Cardiac muscle cell (in vitro differentiated cells and primary cell): ENCODE results near the gene FBXW8. TPM values are rescaled to one million over a fixed set of nuclear protein-coding genes. Genes with fewer than 3 reads are reported as not detected.
"Not testable (repeated sequence)": the region's sequence is repeated elsewhere in the genome, so short reads cannot be mapped to it uniquely, and the experiment has no call there.

Experiments used
- DNase-seq, 2 donors: peaks; one replicate each; pipeline versions ENCODE4 v3.0.0 to v3.0.0-alpha.2; 2010 to 2017; ENCODE audit warnings: low read depth in 1 of 2, low spot score in 1 of 2
- H3K27ac ChIP-seq: fragments of 200-600 bp; sonication (generic); 2 replicates; pipeline ENCODE4 v1.5.1; 2016
- H3K27me3 ChIP-seq: fragments of 200-600 bp; sonication (generic); 2 replicates; pipeline ENCODE4 v1.6.0; 2016; ENCODE audit warnings: control low read depth
- H3K36me3 ChIP-seq: fragments of 200-600 bp; sonication (generic); 2 replicates; pipeline ENCODE4 v1.5.1; 2016; ENCODE audit warnings: control low read depth
- H3K4me1 ChIP-seq: fragments of 200-600 bp; sonication (generic); 2 replicates; pipeline ENCODE4 v1.8.1; 2017; ENCODE audit warnings: low read depth, mild to moderate bottlenecking, mixed run types
- H3K4me3 ChIP-seq: fragments of 200-600 bp; sonication (generic); 2 replicates; pipeline ENCODE4 v1.5.1; 2016; ENCODE audit warnings: mild to moderate bottlenecking
- H3K9me3 ChIP-seq: fragments of 200-600 bp; sonication (generic); 2 replicates; pipeline ENCODE4 v1.5.1; 2017; ENCODE audit warnings: low read depth, mild to moderate bottlenecking, control low read depth
- polyA plus RNA-seq: library from polyadenylated mRNA; unstranded; fragments of >200 nt; fragmentation: Nextera tagmentation; extraction: Ambion mirVana; gene quantifications from 2 replicates; pipeline ENCODE4 v1.2.1, GENCODE V29; 2016
- total RNA-seq: library from RNA; depleted of rRNA; stranded (reverse); fragments of >200 nt; gene quantifications from 2 replicates; pipeline ENCODE4 v1.2.3, GENCODE V29; 2016
- TF ChIP-seq, protein P1 (sequence below): IDR thresholded peaks from 2 replicates; pipeline ENCODE4 v1.5.1; 2012; ENCODE audit warnings: low read depth, mild to moderate bottlenecking, low read length

Gene FBXW8
- total and polyA plus RNA-seq, 2 experiments from 2014 or later = 15.3 to 25.7 TPM

DNA sequence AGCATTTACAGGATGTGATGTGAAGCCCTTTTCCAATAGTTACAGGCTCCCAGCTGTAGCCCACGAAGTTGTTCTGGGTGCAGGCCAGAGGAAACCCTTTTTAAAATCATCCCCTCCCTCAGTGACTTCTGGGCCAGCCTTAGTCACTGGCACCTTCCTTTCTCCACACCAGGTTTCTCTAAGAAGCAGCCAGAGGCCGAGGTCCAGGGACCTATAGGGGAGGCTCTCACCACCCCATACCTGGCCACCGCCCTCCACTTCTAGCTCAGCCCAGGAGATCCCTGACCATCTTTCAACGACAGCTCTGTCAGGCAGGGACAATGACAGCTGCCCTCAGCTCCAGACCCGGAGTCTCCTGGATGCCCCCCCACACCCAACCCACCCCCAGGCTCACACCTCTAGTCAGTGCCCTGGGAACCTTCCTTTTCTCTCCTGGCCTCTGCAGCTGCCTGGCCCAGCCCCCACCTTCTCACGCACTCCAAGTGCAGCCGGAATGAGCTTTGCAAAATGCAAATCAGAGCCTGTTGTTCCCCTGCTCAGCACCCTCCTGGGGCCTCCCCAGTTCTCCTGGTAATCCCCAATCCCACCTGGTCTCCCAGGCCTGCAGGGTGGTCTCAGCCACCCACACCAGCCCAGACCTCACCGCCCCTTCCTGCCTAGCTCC, 141.8 kb downstream of the FBXW8 start:
- H3K36me3 ChIP-seq = no peaks in the 10 kb centered on the region
- no peaks in the 10 kb centered on the region for H3K9me3 ChIP-seq
- H3K27me3 ChIP-seq = no peaks in the 10 kb centered on the region
- H3K4me1 ChIP-seq = peaks cover 59% of the 10 kb centered on the region
- H3K4me3 ChIP-seq = no peak overlapping the region
- TF ChIP-seq, protein P1, sequence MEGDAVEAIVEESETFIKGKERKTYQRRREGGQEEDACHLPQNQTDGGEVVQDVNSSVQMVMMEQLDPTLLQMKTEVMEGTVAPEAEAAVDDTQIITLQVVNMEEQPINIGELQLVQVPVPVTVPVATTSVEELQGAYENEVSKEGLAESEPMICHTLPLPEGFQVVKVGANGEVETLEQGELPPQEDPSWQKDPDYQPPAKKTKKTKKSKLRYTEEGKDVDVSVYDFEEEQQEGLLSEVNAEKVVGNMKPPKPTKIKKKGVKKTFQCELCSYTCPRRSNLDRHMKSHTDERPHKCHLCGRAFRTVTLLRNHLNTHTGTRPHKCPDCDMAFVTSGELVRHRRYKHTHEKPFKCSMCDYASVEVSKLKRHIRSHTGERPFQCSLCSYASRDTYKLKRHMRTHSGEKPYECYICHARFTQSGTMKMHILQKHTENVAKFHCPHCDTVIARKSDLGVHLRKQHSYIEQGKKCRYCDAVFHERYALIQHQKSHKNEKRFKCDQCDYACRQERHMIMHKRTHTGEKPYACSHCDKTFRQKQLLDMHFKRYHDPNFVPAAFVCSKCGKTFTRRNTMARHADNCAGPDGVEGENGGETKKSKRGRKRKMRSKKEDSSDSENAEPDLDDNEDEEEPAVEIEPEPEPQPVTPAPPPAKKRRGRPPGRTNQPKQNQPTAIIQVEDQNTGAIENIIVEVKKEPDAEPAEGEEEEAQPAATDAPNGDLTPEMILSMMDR = no peak
- H3K27ac ChIP-seq = peak overlapping the region; percentile 93
- peak in 1 of 2 donors; percentile 55 for DNase-seq

DNA sequence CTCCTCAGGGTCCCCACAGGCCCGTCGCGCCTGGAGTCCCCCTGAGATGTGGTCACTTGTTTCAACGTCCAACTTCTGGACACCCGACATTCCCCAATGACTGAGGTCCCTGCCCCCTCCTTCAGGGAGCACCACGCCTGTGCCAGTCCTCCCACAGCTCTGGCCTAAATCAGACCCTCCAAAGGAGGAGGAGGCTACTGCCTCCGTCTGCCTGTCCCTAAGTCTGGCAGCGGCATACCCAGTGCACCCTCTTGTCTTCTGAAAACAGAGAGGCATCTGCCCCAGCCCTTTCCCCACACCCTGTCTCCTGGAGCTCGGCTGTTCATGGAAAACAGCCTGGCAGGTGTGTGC, 142.3 kb downstream of the FBXW8 start:
- Histone ChIP-seq H3K9me3 (no peaks in the 10 kb centered on the region), H3K27ac (peak overlapping the region; percentile 93), H3K36me3 (no peaks in the 10 kb centered on the region), H3K4me1 (peaks cover 54% of the 10 kb centered on the region), H3K27me3 (no peaks in the 10 kb centered on the region), H3K4me3 (no peak overlapping the region)
- DNase-seq = no peak
- TF ChIP-seq, protein P1 = no peak

DNA sequence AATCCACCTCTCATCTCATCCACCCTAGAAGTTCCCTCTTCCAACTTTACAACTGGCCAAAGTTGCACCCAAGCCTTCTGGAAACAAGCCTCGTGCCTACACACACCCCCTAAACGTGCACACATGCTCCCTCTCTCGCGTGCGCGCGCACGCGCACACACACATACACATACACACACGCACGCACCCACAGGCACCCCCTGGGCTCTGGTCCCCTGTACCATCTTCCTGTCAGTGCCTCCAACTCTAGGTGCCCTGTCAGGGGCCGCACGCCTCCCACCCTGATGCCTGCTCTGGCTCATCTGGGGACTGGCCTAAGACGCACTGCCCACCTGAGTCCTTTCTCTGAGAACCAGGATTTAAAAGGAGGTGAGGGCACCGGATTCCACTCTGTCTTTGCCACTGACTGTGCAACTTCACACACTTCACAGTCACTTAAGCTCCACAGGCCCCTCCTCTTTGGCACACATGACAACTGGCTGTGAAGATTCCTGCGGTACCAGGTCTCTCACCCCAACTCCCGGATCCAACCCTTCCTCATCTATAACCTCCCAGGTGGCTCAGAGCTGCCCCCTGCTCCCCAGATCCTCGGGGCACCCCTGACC, 142.9 kb downstream of the FBXW8 start:
- TF ChIP-seq, protein P1 = no peak

DNA sequence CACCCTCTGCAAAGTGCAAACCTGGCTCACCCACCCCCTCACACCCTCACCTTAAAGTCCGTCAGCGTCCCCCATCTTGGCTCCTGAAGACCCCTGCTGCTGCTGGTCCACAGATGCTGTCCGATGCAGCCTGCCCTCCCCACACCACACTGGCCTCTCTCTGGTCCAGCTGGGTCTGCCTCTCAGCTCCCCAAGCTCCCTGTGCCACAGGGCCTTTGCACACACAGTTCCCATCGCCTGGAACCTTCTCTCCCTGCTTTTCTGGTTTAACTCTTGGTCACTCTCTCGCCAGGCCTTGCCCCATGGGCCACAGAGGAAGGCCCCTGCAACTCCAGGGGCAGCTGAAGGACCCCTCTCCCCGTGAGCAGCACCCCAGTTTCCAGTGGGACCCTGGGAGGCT, 143.5 kb downstream of the FBXW8 start:
- Histone ChIP-seq H3K4me3 (no peak overlapping the region), H3K4me1 (peaks cover 47% of the 10 kb centered on the region), H3K27ac (no peak overlapping the region), H3K9me3 (no peaks in the 10 kb centered on the region), H3K36me3 (no peaks in the 10 kb centered on the region), H3K27me3 (no peaks in the 10 kb centered on the region)
- TF ChIP-seq, protein P1 = no peak
- no peak for DNase-seq

More for the DNA sequence above, 142.9 kb downstream of the FBXW8 start:
- Histone ChIP-seq H3K27me3 (no peaks in the 10 kb centered on the region), H3K27ac (peak overlapping the region; percentile 93), H3K36me3 (no peaks in the 10 kb centered on the region), H3K4me1 (peaks cover 48% of the 10 kb centered on the region), H3K4me3 (no peak overlapping the region), H3K9me3 (no peaks in the 10 kb centered on the region)
- DNase-seq = no peak

DNA sequence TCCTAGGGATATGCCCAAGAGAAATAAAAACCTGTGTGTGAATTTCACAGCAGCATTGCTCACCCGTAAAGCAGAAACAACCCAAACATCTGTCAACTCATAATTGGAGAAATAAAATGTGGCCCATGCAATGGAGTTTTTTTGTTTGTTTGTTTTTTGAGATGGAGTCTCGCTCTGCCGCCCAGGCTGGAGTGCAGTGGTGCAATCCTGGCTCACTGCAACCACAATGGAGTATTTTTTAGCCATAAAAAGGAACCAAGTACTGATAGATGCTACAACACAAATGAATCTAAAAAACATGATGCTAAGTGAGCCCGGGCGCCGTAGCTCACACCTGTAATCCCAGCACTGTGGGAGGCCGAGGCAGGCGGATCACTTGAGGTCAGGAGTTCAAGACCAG, 146.9 kb downstream of the FBXW8 start:
- peaks cover 23% of the 10 kb centered on the region for H3K4me1 ChIP-seq

DNA sequence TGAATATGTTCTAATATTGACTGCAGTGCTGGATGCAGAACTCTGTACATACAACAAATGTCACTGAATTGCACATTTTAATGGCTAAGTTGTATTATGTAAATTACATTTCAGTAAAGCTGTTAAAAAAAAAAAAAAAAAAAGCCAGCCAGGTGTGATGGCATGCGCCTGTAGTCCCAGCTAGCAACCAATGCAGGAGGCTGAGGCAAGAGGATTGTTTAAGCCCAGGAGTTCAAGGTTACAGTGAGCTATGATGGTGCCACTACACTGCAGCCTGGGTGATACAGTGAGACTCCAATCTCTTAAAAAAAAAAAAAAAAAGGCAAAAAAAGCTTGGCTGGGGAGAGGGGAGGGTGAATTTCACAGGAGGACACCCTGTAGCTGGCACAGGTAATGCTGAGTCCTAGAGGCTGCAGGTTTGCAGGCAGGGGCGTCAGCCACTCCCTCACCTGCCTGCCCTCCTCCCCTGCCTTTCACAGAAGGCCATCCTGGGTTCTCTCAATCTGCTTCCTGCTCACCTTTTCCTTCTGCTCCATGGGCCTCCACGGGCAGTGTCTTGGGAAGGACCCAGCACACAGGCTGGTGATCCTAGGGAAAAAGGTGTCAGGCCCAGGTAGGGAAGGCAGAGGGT, 147.8 kb downstream of the FBXW8 start:
- no peaks in the 10 kb centered on the region for H3K9me3 ChIP-seq
- H3K27ac ChIP-seq = no peak overlapping the region
- H3K36me3 ChIP-seq = no peaks in the 10 kb centered on the region
- H3K4me3 ChIP-seq = no peak overlapping the region
- TF ChIP-seq, protein P1 = no peak
- DNase-seq = no peak
- peaks cover 13% of the 10 kb centered on the region for H3K4me1 ChIP-seq
- H3K27me3 ChIP-seq = no peaks in the 10 kb centered on the region

More for the DNA sequence above, 146.9 kb downstream of the FBXW8 start:
- not testable (repeated sequence) for H3K9me3 ChIP-seq, H3K36me3 ChIP-seq, H3K27ac ChIP-seq, H3K4me3 ChIP-seq, H3K27me3 ChIP-seq, DNase-seq
